GM19025 (cell line): Measurements from ENCODE around the gene CLGN.

Source experiments
- ATAC-seq: cut with Tn5 transposase; IDR thresholded peaks from one replicate; pipeline ENCODE4 v1.9.1; 2021; ENCODE audit warnings: mild to moderate bottlenecking, low read depth, moderate library complexity; ENCODE audit not compliant: unreplicated experiment

The CLGN gene

GRCh38 chr4:140382732-140383131 lies 44.7 kb downstream of the CLGN start:
- ATAC-seq: no peak

- no peak for ATAC-seq
Observed at GRCh38 chr4:140374130-140374477, 53.3 kb downstream of the CLGN start.

- ATAC-seq: peak; percentile 92
Observed at GRCh38 chr4:140373328-140374129, 53.9 kb downstream of the CLGN start, which contains the start of gene SCOC. SCOC (plus strand) TSS chr4:140373646; CDS start chr4:140379171, 5,525 bp downstream.

- peak; percentile 34 for ATAC-seq
Observed at GRCh38 chr4:140372751-140373327, 54.6 kb downstream of the CLGN start.

- no peak for ATAC-seq
Observed at GRCh38 chr4:140368686-140369085, 58.8 kb downstream of the CLGN start.

- no peak for ATAC-seq
Observed at GRCh38 chr4:140367738-140368137, 59.7 kb downstream of the CLGN start.

- ATAC-seq: no peak
Observed at GRCh38 chr4:140363558-140363957, 63.9 kb downstream of the CLGN start.

GRCh38 chr4:140363051-140363450 lies 64.4 kb downstream of the CLGN start:
- ATAC-seq: no peak

- no peak for ATAC-seq
Observed at GRCh38 chr4:140361099-140361498, 66.3 kb downstream of the CLGN start.

- peak; percentile 88 for ATAC-seq
Observed at GRCh38 chr4:140359562-140360427, 67.7 kb downstream of the CLGN start.

- no peak for ATAC-seq
Observed at GRCh38 chr4:140358281-140358680, 69.2 kb downstream of the CLGN start.

- no peak for ATAC-seq
Observed at GRCh38 chr4:140357868-140358267, 69.6 kb downstream of the CLGN start.

- ATAC-seq: no peak
Observed at GRCh38 chr4:140355288-140355687, 72.2 kb downstream of the CLGN start.

GRCh38 chr4:140353786-140354185 lies 73.7 kb downstream of the CLGN start:
- ATAC-seq: no peak

- ATAC-seq: no peak
Observed at GRCh38 chr4:140351093-140352075, 76.1 kb downstream of the CLGN start.

- no peak for ATAC-seq
Observed at GRCh38 chr4:140349816-140350215, 77.6 kb downstream of the CLGN start.

GRCh38 chr4:140346136-140346535 lies 81.3 kb downstream of the CLGN start:
- no peak for ATAC-seq

GRCh38 chr4:140344621-140345020 lies 82.8 kb downstream of the CLGN start:
- no peak for ATAC-seq

GRCh38 chr4:140344101-140344500 lies 83.3 kb downstream of the CLGN start:
- no peak for ATAC-seq

- ATAC-seq: peak; percentile 85
Observed at GRCh38 chr4:140343303-140343702, 84.1 kb downstream of the CLGN start.
